ENCODE results near the gene ZBTB40. TPM values are rescaled to one million over a fixed set of nuclear protein-coding genes. Genes with fewer than 3 reads are reported as not detected.

ZBTB40 gene
- polyA plus RNA-seq, 3 donors = 1.1 to 17.8 (median 1.3) TPM

GRCh38 chr1:22412932-22413727 lies 38.5 kb upstream of the ZBTB40 start:
- no peaks in the 10 kb centered on the region for H3K36me3 Mint-ChIP-seq
- TF ChIP-seq CTCF (IDR thresholded peaks at IDR 0.05) = no peak
- peaks cover 3% of the 10 kb centered on the region for H3K4me1 Mint-ChIP-seq
- H3K27ac Mint-ChIP-seq = no peak overlapping the region
- no peaks in the 10 kb centered on the region for H3K9me3 ChIP-seq (replicated peaks in 1 of 2; ENCODE audit: control insufficient read depth in 1 of 2, insufficient read depth in 1 of 2, low read length in 2 of 2)
- no peaks in the 10 kb centered on the region for H3K4me1 ChIP-seq (ENCODE audit: control insufficient read depth in 1 of 2, insufficient read depth in 2 of 2, low read length in 2 of 2)
- H3K27me3 ChIP-seq (ENCODE audit: control insufficient read depth in 2 of 2, insufficient read depth in 2 of 2, low read length in 2 of 2) = no peaks in the 10 kb centered on the region
- peak overlapping the region in 1 of 2 donors; percentile 36 for H3K4me3 Mint-ChIP-seq
- H3K79me2 ChIP-seq (ENCODE audit: insufficient read depth, low read length) = no peaks in the 10 kb centered on the region
- WGBS (ENCODE audit: insufficient coverage) = 83% methylated on average over 8 of the region's 8 CpGs
- no peaks in the 10 kb centered on the region for H4K20me1 ChIP-seq (ENCODE audit: insufficient read depth, low read length)
- no peak overlapping the region for H2AFZ ChIP-seq (ENCODE audit: insufficient read depth, low read depth, low read length, poor library complexity, severe bottlenecking)
- intact Hi-C loops (cut with micrococcal nuclease) = no loop called here
- H3K36me3 ChIP-seq (replicated peaks in 1 of 2; ENCODE audit: control insufficient read depth in 1 of 2, insufficient read depth in 2 of 2, low read length in 2 of 2) = no peaks in the 10 kb centered on the region
- peaks cover 0 to 2% (median 0%) of the 10 kb centered on the region in 7 donors for H3K9me3 Mint-ChIP-seq
- no peak overlapping the region for H3K4me3 ChIP-seq (replicated peaks in 1 of 3; ENCODE audit: low read depth in 2 of 3, low read length in 3 of 3)
- H3K9ac ChIP-seq (ENCODE audit: insufficient read depth, low read length, poor library complexity, severe bottlenecking) = no peak overlapping the region
- H3K27me3 Mint-ChIP-seq (ENCODE audit: low read depth in 3 of 3) = peaks cover 6 to 10% (median 6%) of the 10 kb centered on the region in 3 donors
- H3K4me2 ChIP-seq (replicated peaks; ENCODE audit: extremely low read depth, low read length, poor library complexity, severe bottlenecking) = no peak overlapping the region
- H3K27ac ChIP-seq (ENCODE audit: low read depth in 1 of 2, low read length in 2 of 2) = no peak overlapping the region
- no peak for DNase-seq

DNA sequence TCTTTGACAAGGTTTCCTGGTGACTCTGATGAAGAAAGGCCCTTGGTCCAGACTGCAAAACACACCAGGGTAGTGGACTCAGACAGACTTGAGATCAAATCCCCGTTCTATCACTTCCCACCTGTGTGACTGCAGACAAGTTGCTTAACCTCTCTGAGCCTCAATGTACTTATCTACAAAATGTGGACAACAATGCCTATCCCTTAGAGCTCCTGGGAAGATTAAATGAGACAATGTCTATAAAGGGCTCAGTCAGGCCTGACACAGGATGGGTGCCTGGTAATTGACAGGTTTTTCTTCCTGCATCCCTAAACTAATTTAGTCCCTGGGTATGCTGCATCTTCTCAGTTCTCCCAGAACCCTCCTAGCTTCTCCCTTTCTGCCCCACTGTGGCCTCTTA lies 37.9 kb upstream of the ZBTB40 start:
- Histone ChIP-seq H4K20me1 (ENCODE audit: insufficient read depth, low read length) (no peaks in the 10 kb centered on the region), H3K27me3 (ENCODE audit: control insufficient read depth in 2 of 2, insufficient read depth in 2 of 2, low read length in 2 of 2) (no peaks in the 10 kb centered on the region), H3K4me3 (replicated peaks in 1 of 3; ENCODE audit: low read depth in 2 of 3, low read length in 3 of 3) (no peak overlapping the region), H3K4me1 (ENCODE audit: control insufficient read depth in 1 of 2, insufficient read depth in 2 of 2, low read length in 2 of 2) (no peaks in the 10 kb centered on the region), H3K27ac (ENCODE audit: low read depth in 1 of 2, low read length in 2 of 2) (no peak overlapping the region), H3K4me2 (replicated peaks; ENCODE audit: extremely low read depth, low read length, poor library complexity, severe bottlenecking) (no peak overlapping the region), H3K79me2 (ENCODE audit: insufficient read depth, low read length) (no peaks in the 10 kb centered on the region), H3K9me3 (replicated peaks in 1 of 2; ENCODE audit: control insufficient read depth in 1 of 2, insufficient read depth in 1 of 2, low read length in 2 of 2) (no peaks in the 10 kb centered on the region), H3K36me3 (replicated peaks in 1 of 2; ENCODE audit: control insufficient read depth in 1 of 2, insufficient read depth in 2 of 2, low read length in 2 of 2) (no peaks in the 10 kb centered on the region), H3K9ac (ENCODE audit: insufficient read depth, low read length, poor library complexity, severe bottlenecking) (no peak overlapping the region), H2AFZ (ENCODE audit: insufficient read depth, low read depth, low read length, poor library complexity, severe bottlenecking) (no peak overlapping the region)
- H3K4me3 Mint-ChIP-seq = peak overlapping the region in 1 of 2 donors; percentile 36
- no CpG with 5 or more reads among the region's 1 CpG for WGBS (ENCODE audit: insufficient coverage)
- no peak for DNase-seq
- no peak for TF ChIP-seq CTCF (IDR thresholded peaks at IDR 0.05)
- H3K9me3 Mint-ChIP-seq = peaks cover 0 to 2% (median 0%) of the 10 kb centered on the region in 7 donors
- H3K27me3 Mint-ChIP-seq (ENCODE audit: low read depth in 3 of 3) = peaks cover 6 to 14% (median 8%) of the 10 kb centered on the region in 3 donors
- H3K4me1 Mint-ChIP-seq = peaks cover 3% of the 10 kb centered on the region
- H3K27ac Mint-ChIP-seq = no peak overlapping the region
- no peaks in the 10 kb centered on the region for H3K36me3 Mint-ChIP-seq
- intact Hi-C loops (cut with micrococcal nuclease) = no loop called here
